ENCODE data around the gene PLD6. TPM values are rescaled to one million over a fixed set of nuclear protein-coding genes. Genes with fewer than 3 reads are reported as not detected.
"Not testable (repeated sequence)": the region's sequence is repeated elsewhere in the genome, so short reads cannot be mapped to it uniquely, and the experiment has no call there.

Gene PLD6
- 5.8 TPM for polyA plus RNA-seq (2012; ENCODE audit: low read depth, missing spikeins)

GRCh38 chr17:17206124-17206912 is at the start of gene PLD6:
Gene PLD6, minus strand, starts transcription at chr17:17206333. Its CDS starts 47 bp downstream, at chr17:17206286.
- FAIRE-seq, result peak; percentile 100
- DNase-seq (ENCODE audit: insufficient read length, low spot score), result peak; percentile 92
- TF ChIP-seq PAX5 (IDR thresholded peaks at IDR 0.05; ENCODE audit: insufficient read depth, low read length, severe bottlenecking) (peak; percentile 78), TAF1 (IDR thresholded peaks at IDR 0.05; ENCODE audit: low read depth, low read length) (no peak), POLR2AphosphoS5 (IDR thresholded peaks at IDR 0.05; ENCODE audit: low read depth, low read length) (peak; percentile 66), POU2F2 (IDR thresholded peaks at IDR 0.05; ENCODE audit: low read depth, low read length) (no peak), SPI1 (IDR thresholded peaks at IDR 0.05; ENCODE audit: low read depth, low read length) (no peak), POLR2A (IDR thresholded peaks at IDR 0.05; ENCODE audit: low read depth, low read length) (no peak)

DNA sequence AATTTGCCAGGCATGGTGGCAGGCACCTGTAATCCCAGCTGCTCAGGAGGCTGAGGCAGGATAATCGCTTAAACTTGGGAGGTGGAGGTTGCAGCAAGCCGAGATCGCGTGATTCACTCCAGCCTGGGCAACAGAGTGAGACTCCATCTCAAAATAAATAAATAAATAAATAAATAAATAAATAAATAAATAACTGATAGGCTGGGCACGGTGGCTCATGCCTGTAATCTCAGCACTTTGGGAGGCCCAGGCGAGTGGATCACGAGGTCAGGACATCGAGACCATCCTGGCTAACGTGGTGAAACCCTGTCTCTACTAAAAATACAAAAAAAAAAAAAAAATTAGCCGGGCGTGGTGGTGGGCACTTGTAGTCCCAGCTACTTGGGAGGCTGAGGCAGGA is 49.6 kb upstream of the PLD6 start:
- FAIRE-seq; DNase-seq (ENCODE audit: insufficient read length, low spot score): not testable (repeated sequence)

DNA sequence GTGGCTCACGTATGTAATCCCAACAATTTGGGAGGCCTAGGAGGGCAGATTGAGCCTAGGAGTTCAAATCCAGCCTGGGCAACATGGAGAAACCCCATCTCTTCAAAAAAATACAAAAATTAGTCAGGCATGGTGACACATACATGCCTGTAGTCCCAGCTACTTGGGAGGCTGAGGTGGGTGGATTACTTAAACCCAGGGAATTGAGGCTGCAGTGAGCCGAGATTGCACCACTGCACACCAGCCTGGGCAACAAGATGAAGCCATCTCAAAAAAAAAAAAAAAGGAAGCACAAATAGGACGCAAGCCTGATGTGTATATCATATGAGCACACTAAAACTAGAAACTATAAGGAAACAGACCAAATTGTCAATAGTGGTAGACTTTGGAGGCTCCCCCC is 47.9 kb upstream of the PLD6 start:
- no peak for FAIRE-seq
- no peak for TF ChIP-seq PAX5 (IDR thresholded peaks at IDR 0.05; ENCODE audit: insufficient read depth, low read length, severe bottlenecking)
- no peak for TF ChIP-seq TAF1 (IDR thresholded peaks at IDR 0.05; ENCODE audit: low read depth, low read length)
- TF ChIP-seq POU2F2 (IDR thresholded peaks at IDR 0.05; ENCODE audit: low read depth, low read length), result no peak
- TF ChIP-seq POLR2A (IDR thresholded peaks at IDR 0.05; ENCODE audit: low read depth, low read length), result no peak

GRCh38 chr17:17253406-17253805 is 47.3 kb upstream of the PLD6 start:
- FAIRE-seq, result no peak
- TF ChIP-seq POU2F2 (IDR thresholded peaks at IDR 0.05; ENCODE audit: low read depth, low read length), result no peak
- TF ChIP-seq SPI1 (IDR thresholded peaks at IDR 0.05; ENCODE audit: low read depth, low read length), result no peak
- TF ChIP-seq POLR2A (IDR thresholded peaks at IDR 0.05; ENCODE audit: low read depth, low read length), result no peak
- TF ChIP-seq TAF1 (IDR thresholded peaks at IDR 0.05; ENCODE audit: low read depth, low read length), result no peak
- no peak for TF ChIP-seq PAX5 (IDR thresholded peaks at IDR 0.05; ENCODE audit: insufficient read depth, low read length, severe bottlenecking)
- no peak for TF ChIP-seq POLR2AphosphoS5 (IDR thresholded peaks at IDR 0.05; ENCODE audit: low read depth, low read length)
- no peak for DNase-seq (ENCODE audit: insufficient read length, low spot score)

More for the DNA sequence above, 47.9 kb upstream of the PLD6 start:
- DNase-seq (ENCODE audit: insufficient read length, low spot score), result no peak

GRCh38 chr17:17252149-17252661 is 46.1 kb upstream of the PLD6 start:
- DNase-seq (ENCODE audit: insufficient read length, low spot score) (no peak), FAIRE-seq (no peak)
- no peak for TF ChIP-seq POU2F2 (IDR thresholded peaks at IDR 0.05; ENCODE audit: low read depth, low read length)
- TF ChIP-seq SPI1 (IDR thresholded peaks at IDR 0.05; ENCODE audit: low read depth, low read length), result no peak
- no peak; the same call in 1 of the 2 replicates for TF ChIP-seq POLR2AphosphoS5 (IDR thresholded peaks at IDR 0.05; ENCODE audit: low read depth, low read length)

GRCh38 chr17:17246879-17247278 is 40.7 kb upstream of the PLD6 start:
- TF ChIP-seq POLR2AphosphoS5 (IDR thresholded peaks at IDR 0.05; ENCODE audit: low read depth, low read length) (no peak), PAX5 (IDR thresholded peaks at IDR 0.05; ENCODE audit: insufficient read depth, low read length, severe bottlenecking) (no peak), TAF1 (IDR thresholded peaks at IDR 0.05; ENCODE audit: low read depth, low read length) (no peak), POU2F2 (IDR thresholded peaks at IDR 0.05; ENCODE audit: low read depth, low read length) (no peak), POLR2A (IDR thresholded peaks at IDR 0.05; ENCODE audit: low read depth, low read length) (no peak), SPI1 (IDR thresholded peaks at IDR 0.05; ENCODE audit: low read depth, low read length) (no peak)
- DNase-seq (ENCODE audit: insufficient read length, low spot score), result no peak
- FAIRE-seq, result no peak

DNA sequence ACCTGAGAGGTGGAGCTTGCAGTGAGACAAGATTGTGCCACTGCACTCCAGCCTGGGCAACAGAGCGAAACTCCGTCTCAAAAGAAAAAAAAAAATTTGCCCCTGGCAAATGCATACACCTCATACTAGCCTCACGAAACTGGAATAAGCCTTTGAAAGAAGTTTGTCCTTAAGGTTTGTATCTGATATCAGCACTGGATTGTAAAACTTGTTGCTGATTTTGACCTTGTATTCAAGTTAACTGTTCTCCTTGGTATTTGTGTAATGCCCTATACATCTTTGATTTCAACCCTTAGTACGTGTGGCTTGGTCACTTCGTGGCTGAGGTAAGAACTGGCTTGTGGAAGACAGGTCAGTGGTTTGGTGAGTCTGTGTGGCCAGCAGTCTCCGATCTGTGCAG is 37.0 kb upstream of the PLD6 start:
- no peak for TF ChIP-seq PAX5 (IDR thresholded peaks at IDR 0.05; ENCODE audit: insufficient read depth, low read length, severe bottlenecking)
- no peak for TF ChIP-seq POLR2AphosphoS5 (IDR thresholded peaks at IDR 0.05; ENCODE audit: low read depth, low read length)
- no peak for TF ChIP-seq POU2F2 (IDR thresholded peaks at IDR 0.05; ENCODE audit: low read depth, low read length)
- no peak for TF ChIP-seq SPI1 (IDR thresholded peaks at IDR 0.05; ENCODE audit: low read depth, low read length)
- TF ChIP-seq POLR2A (IDR thresholded peaks at IDR 0.05; ENCODE audit: low read depth, low read length), result no peak
- no peak for TF ChIP-seq TAF1 (IDR thresholded peaks at IDR 0.05; ENCODE audit: low read depth, low read length)
- DNase-seq (ENCODE audit: insufficient read length, low spot score), result no peak
- FAIRE-seq, result no peak

GRCh38 chr17:17242246-17242645 is 36.1 kb upstream of the PLD6 start:
- FAIRE-seq, result no peak
- TF ChIP-seq TAF1 (IDR thresholded peaks at IDR 0.05; ENCODE audit: low read depth, low read length) (no peak), POLR2AphosphoS5 (IDR thresholded peaks at IDR 0.05; ENCODE audit: low read depth, low read length) (no peak), POU2F2 (IDR thresholded peaks at IDR 0.05; ENCODE audit: low read depth, low read length) (no peak), POLR2A (IDR thresholded peaks at IDR 0.05; ENCODE audit: low read depth, low read length) (no peak), SPI1 (IDR thresholded peaks at IDR 0.05; ENCODE audit: low read depth, low read length) (no peak), PAX5 (IDR thresholded peaks at IDR 0.05; ENCODE audit: insufficient read depth, low read length, severe bottlenecking) (no peak)
- no peak for DNase-seq (ENCODE audit: insufficient read length, low spot score)

GRCh38 chr17:17241656-17242055 is 35.5 kb upstream of the PLD6 start:
- DNase-seq (ENCODE audit: insufficient read length, low spot score), result no peak
- TF ChIP-seq POLR2A (IDR thresholded peaks at IDR 0.05; ENCODE audit: low read depth, low read length) (no peak), POU2F2 (IDR thresholded peaks at IDR 0.05; ENCODE audit: low read depth, low read length) (no peak), TAF1 (IDR thresholded peaks at IDR 0.05; ENCODE audit: low read depth, low read length) (no peak), POLR2AphosphoS5 (IDR thresholded peaks at IDR 0.05; ENCODE audit: low read depth, low read length) (no peak), PAX5 (IDR thresholded peaks at IDR 0.05; ENCODE audit: insufficient read depth, low read length, severe bottlenecking) (no peak)
- no peak for FAIRE-seq

GRCh38 chr17:17239832-17240231 is 33.7 kb upstream of the PLD6 start:
- DNase-seq (ENCODE audit: insufficient read length, low spot score), result no peak
- no peak for TF ChIP-seq POU2F2 (IDR thresholded peaks at IDR 0.05; ENCODE audit: low read depth, low read length)
- TF ChIP-seq POLR2A (IDR thresholded peaks at IDR 0.05; ENCODE audit: low read depth, low read length), result no peak
- no peak for TF ChIP-seq POLR2AphosphoS5 (IDR thresholded peaks at IDR 0.05; ENCODE audit: low read depth, low read length)
- no peak for TF ChIP-seq SPI1 (IDR thresholded peaks at IDR 0.05; ENCODE audit: low read depth, low read length)
- TF ChIP-seq TAF1 (IDR thresholded peaks at IDR 0.05; ENCODE audit: low read depth, low read length), result no peak
- no peak for TF ChIP-seq PAX5 (IDR thresholded peaks at IDR 0.05; ENCODE audit: insufficient read depth, low read length, severe bottlenecking)
- no peak for FAIRE-seq
